SJSA1 (cell line): ENCODE measurements around the gene POU3F3. TPM values are rescaled to one million over a fixed set of nuclear protein-coding genes. Genes with fewer than 3 reads are reported as not detected.

Source experiments
- total RNA-seq: library from RNA; depleted of rRNA; stranded (reverse); fragments of >200 nt; shearing (Covaris generic); gene quantifications from 2 replicates; pipeline ENCODE4 v1.2.3, GENCODE V29; 2014; rRNA removed

The POU3F3 gene
- total RNA-seq, 1 experiment from 2014 or later: 0.11 TPM

Other genes starting within 250 kb of the POU3F3 start
- 34.5 and 36.8 TPM in 2 replicates for gene MRPS9, start 184.0 kb downstream of the POU3F3 start, total RNA-seq